NCI-H526 (cell line): ENCODE measurements around the gene AFAP1.
"Not testable (repeated sequence)": the region's sequence is repeated elsewhere in the genome, so short reads cannot be mapped to it uniquely, and the experiment has no call there.

Experiments
- DNase-seq, 2 experiments: peaks; one replicate each; lab custom pipeline; 2025; lab: John Stamatoyannopoulos, UW

The AFAP1 gene

GRCh38 chr4:7944599-7945220 lies 5.0 kb upstream of the AFAP1 start:
- no peak for DNase-seq

DNA sequence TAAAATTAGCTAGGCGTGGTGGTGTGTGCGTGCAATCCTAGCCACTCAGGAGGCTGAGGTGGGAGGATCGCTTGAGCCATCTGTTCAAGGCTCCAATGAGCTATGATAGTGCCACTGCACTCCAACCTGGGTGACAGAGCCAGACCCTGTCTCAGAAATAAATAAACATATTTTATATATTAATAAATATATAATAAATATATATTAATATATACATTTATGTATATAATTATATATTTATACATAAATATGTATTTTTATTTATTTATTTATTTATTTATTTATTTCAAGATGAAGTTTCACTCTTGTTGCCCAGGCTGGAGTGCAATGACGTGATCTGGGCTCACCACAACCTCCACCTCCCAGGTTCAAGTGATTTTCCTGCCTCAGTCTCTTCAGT lies 4.0 kb upstream of the AFAP1 start:
- not testable (repeated sequence) for DNase-seq

DNA sequence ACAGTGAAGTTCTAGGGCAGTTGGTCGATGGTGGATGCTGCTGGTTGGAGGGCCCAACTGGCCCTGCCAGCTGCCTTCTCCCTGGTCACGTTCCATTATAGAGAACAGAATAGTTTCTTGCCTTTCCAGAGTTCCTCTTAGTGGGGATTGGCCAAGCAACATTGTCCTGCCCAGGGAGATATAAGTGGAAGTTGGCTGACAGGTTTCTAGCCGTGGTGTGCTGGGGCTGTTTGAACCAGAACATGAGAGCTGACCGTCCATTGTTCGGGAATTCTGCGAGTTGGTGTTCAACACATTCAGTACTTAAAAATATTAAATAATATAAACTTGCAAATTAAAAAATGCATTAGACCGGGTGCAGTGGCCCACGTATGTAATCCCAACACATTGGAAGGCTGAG lies 3.5 kb upstream of the AFAP1 start:
- no peak for DNase-seq

GRCh38 chr4:7941965-7942496 lies 2.4 kb upstream of the AFAP1 start:
- no peak for DNase-seq

- DNase-seq: no peak
These were observed 1.7 kb upstream of the AFAP1 start for GRCh38 chr4:7941111-7941964.

DNA sequence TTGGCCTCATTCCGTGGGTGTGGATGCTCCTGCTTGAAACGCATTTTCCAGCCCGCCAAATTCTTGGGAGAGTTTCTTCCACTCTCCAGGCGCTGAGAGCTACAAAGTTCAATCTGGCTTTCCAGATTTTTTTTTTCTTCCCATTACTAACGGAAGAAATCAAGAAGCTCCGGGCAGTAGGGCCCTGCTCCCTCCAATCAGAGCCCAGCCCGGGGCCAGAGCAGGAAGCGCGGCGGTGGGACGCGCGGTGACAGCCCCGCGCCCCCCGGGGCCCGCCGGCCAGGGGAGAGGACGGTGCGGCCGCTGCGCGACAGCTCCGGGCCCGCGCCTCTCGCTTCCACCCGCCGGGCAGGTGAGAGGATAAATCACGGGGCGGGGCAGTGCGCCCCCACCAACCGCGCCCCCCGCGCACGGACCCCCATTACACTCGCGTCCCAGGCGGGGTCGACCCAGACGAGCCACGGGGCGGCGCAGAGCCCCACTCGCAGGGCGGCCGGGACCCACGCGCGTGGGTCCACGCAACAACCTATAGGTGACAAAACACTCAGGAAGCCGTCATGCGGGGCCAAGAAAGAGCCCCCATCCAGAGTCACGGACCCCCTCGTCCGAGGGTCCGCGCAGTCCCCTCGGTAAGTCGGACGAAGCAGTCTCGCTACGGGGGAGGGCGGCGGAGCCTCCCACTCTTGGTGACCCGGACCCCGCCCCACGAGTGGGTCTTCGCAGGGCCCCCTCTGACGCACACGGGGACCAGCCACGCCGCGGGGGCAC lies 868 bp downstream of the AFAP1 start:
- DNase-seq: no peak

DNA sequence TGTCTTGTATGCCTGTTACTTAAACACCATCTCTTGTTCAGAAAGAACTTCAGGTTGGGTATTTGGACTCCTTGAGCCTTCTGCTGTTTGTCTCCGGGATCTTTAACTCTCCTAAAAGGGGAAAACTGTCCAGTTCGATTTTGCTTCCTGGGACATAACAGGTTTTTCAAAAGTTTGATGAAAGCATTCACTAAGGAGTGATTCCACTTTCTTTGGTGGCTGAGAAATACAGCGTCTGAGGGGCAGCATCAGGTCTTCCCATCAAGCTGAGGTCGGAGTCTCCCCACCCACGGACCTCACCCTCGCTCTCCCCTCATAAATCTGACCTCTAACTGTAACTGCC lies 1.4 kb downstream of the AFAP1 start:
- no peak for DNase-seq

GRCh38 chr4:7937006-7937405 lies 2.7 kb downstream of the AFAP1 start:
- DNase-seq: no peak

- no peak for DNase-seq
These were observed 5.8 kb downstream of the AFAP1 start for GRCh38 chr4:7933651-7934510.

DNA sequence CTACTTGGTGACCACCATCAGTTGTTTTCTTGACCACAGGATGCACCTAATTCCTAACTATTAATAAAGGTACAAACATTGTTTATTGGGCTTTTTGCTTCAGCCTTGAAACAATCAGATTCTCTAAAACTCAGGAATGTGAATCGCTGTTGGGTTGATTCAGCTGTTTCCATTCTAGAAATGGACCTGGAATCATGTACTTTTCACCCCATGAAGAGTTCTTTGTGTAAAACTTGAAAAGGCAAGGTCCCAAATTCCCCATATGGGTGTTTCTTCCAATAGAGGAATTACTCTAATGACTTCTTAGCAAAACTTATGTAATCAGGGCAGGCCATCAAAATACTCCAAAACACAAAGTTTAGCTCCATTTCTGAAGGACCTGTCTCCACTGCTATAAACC lies 7.4 kb downstream of the AFAP1 start:
- no peak for DNase-seq

DNA sequence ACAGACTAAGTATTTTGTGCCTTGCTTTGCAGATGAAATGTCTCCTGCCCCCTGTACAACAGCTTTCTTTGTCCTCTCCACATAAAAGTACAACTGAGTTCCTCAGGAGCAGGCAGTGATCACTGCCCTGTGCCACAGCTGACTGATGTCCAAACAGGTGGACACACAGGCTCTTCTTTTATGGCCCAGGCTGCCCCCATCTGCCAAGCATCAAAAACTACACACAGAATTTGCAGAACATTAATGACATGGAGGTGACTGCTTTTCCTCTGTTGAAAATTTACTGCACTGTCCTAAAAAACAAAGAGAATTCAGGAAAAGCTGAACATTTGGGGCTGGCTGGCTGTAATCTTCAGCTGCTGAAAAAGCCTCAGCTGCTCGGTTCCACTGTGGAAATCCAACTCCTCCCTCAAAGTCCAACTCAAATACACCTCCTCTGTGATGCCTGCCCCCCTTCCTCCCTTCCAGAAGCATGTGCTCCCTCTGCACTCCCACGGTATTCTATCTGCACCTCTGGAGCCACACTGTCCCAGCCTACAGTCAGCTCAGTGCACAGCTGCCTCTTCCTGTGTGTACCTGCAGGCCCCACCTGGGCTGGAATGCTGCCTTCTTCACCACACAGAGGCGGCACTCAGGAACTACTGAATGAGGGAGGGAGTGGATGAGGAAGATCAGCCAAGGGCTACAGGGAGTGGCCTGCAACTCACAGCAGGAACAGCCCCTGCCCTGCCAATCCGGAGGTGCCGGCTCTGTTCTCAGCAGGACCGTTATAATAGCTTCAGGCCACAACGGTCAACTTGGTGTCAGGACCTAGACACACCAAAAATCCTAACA lies 10.3 kb downstream of the AFAP1 start:
- DNase-seq: peak in 1 of 2 experiments; percentile 41

DNA sequence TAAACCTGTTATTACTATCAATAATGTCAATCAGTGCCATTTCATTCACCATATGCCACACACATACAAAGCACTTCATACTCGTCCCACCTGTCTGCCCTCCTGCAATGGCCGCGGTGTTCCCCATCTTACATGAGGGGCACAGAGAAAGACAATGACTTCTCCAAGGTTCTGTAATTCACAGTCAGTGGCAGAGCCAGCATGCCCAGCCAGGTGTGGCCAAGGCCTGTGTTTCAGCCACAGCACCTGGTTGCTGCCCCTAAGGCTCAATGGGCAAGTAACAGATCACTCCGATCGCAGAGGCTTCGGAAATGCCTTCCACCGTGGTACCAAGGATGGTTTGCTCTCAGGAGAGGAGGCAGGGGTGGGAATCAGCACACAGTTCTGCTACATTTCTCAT lies 10.9 kb downstream of the AFAP1 start:
- DNase-seq: no peak

DNA sequence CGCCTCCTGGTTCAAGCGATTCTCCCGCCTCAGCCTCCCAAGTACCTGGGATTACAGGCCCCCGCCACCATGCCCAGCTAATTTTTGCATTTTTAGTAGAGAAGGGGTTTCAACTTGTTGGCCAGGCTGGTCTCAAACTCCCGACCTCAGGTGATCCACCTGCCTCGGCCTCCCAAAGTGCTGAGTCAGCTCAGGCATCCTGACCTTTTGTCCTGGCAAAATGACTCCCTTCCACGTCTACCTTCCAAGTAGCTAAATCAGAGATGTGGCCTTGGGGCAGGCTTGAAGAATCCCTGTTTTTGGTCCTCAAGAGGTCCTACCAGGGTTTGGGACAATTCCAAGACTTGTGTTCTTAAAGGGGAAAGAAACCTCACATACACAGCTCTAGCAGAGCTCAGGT lies 12.8 kb downstream of the AFAP1 start:
- no peak for DNase-seq

DNA sequence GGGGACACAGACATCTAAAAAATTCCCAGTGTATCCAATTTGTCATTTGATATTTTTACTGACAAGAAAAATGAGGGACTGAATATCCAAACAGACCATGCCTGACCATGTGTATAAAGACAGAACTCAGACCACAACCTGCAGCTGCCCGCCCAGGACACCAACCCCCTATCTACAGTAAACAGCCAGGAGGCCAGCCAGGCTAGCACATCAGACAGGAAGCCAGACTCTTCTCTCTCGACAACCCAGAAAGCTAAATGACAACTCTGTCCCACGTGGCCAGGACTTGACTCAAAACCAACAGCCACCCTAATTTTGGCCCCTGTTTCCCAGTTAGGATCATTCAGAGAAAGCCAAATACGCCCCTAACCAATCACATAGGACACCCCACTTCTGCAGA lies 15.1 kb downstream of the AFAP1 start:
- no peak for DNase-seq

GRCh38 chr4:7924163-7924562 lies 15.5 kb downstream of the AFAP1 start:
- no peak for DNase-seq

GRCh38 chr4:7922466-7922865 lies 17.2 kb downstream of the AFAP1 start:
- no peak for DNase-seq

DNA sequence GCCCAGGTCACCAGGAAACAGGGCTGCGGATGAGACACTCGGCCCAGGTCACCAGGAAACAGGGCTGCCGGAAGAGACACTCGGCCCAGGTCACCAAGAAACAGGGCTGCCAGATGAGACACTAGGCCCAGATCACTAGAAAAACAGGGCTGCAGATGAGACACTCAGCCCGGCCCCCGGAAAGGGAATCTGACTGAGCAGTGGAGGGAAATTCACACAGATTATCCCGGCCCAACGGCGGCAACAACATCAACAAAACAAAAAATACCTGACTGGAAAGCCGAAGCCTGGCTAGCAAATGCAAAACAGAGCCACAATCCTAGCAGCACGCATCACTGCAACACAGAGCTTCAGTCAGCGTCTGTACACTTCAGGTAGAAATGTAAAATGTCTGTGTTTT lies 20.7 kb downstream of the AFAP1 start:
- DNase-seq: peak in 1 of 2 experiments; percentile 24

- not testable (repeated sequence) for DNase-seq
These were observed 21.5 kb downstream of the AFAP1 start for GRCh38 chr4:7918187-7918586.

DNA sequence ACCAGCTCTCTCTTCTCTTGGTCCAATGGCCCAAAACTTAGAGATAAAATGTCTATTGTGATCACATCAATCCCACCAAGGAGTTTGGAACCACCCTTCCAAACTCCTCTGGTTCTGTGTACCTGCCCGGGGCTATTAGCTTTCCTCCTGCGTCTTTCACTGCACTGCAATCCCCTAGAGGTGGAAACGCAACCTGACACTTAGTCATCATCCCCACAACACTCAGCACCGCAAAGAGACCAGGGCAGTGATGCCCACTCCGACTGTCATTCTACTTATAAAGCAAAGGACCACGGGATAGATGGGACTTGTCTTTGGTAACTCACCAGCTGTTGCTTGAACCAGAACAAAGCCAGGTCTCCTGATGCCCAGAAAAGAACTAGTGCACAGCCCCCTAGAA lies 22.0 kb downstream of the AFAP1 start:
- DNase-seq: peak; percentile 23 to 24

DNA sequence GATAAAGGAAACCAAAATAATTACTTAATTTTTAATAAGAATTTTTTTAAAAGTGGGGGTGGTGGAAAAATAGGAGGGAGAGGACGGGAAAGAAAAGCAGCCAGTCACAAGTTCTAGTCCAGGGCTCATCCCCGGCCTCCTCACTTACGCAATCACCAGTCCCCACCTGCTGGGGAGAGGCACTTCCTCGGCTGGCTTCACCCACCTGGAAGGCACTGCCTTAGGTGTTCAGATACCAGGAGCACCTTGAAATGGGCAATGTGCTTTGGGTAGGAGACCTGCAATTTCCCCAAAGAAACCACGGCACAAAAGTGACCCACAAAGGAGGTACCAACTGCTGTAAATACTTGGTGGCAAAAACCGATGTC lies 23.8 kb downstream of the AFAP1 start:
- DNase-seq: no peak

- no peak for DNase-seq
These were observed 26.8 kb downstream of the AFAP1 start for GRCh38 chr4:7912826-7913225.
